GM21528 (cell line): ENCODE measurements around the gene BICRAL.
"Not testable (repeated sequence)": the region's sequence is repeated elsewhere in the genome, so short reads cannot be mapped to it uniquely, and the experiment has no call there.

Experiments used
- ATAC-seq: cut with Tn5 transposase; IDR thresholded peaks from one replicate; pipeline ENCODE4 v1.9.1; 2021; ENCODE audit warnings: mild to moderate bottlenecking, moderate library complexity; ENCODE audit not compliant: unreplicated experiment, low FRiP score

Gene BICRAL

GRCh38 chr6:42786525-42786985 lies 4.7 kb downstream of the BICRAL start:
- no peak for ATAC-seq

GRCh38 chr6:42787063-42787472 lies 5.2 kb downstream of the BICRAL start:
- ATAC-seq: no peak

GRCh38 chr6:42788671-42789070 lies 6.8 kb downstream of the BICRAL start:
- no peak for ATAC-seq

GRCh38 chr6:42790549-42791181 lies 8.8 kb downstream of the BICRAL start:
- ATAC-seq: no peak

- ATAC-seq: no peak
Observed at GRCh38 chr6:42791706-42792320, 10.0 kb downstream of the BICRAL start.

- no peak for ATAC-seq
Observed at GRCh38 chr6:42795651-42796050, 13.8 kb downstream of the BICRAL start.

GRCh38 chr6:42796171-42796570 lies 14.3 kb downstream of the BICRAL start:
- ATAC-seq: no peak

GRCh38 chr6:42797696-42798095 lies 15.8 kb downstream of the BICRAL start:
- not testable (repeated sequence) for ATAC-seq

GRCh38 chr6:42805297-42805861 lies 23.5 kb downstream of the BICRAL start:
- no peak for ATAC-seq

- not testable (repeated sequence) for ATAC-seq
Observed at GRCh38 chr6:42806359-42806758, 24.5 kb downstream of the BICRAL start.

- ATAC-seq: no peak
Observed at GRCh38 chr6:42808492-42809483, 26.9 kb downstream of the BICRAL start.

GRCh38 chr6:42813074-42813645 lies 31.3 kb downstream of the BICRAL start:
- no peak for ATAC-seq

GRCh38 chr6:42813906-42814444 lies 32.1 kb downstream of the BICRAL start:
- no peak for ATAC-seq

- not testable (repeated sequence) for ATAC-seq
Observed at GRCh38 chr6:42815726-42816125, 33.9 kb downstream of the BICRAL start.

- no peak for ATAC-seq
Observed at GRCh38 chr6:42817907-42818306, 36.1 kb downstream of the BICRAL start.

- no peak for ATAC-seq
Observed at GRCh38 chr6:42818416-42818815, 36.6 kb downstream of the BICRAL start.

GRCh38 chr6:42818878-42819277 lies 37.0 kb downstream of the BICRAL start:
- no peak for ATAC-seq

GRCh38 chr6:42819803-42820511 lies 38.1 kb downstream of the BICRAL start:
- no peak for ATAC-seq

- ATAC-seq: no peak
Observed at GRCh38 chr6:42820512-42821340, 38.9 kb downstream of the BICRAL start.
